Measurements from ENCODE around the gene INHBE.
"Not testable (repeated sequence)": the region's sequence is repeated elsewhere in the genome, so short reads cannot be mapped to it uniquely, and the experiment has no call there.

Gene INHBE

DNA sequence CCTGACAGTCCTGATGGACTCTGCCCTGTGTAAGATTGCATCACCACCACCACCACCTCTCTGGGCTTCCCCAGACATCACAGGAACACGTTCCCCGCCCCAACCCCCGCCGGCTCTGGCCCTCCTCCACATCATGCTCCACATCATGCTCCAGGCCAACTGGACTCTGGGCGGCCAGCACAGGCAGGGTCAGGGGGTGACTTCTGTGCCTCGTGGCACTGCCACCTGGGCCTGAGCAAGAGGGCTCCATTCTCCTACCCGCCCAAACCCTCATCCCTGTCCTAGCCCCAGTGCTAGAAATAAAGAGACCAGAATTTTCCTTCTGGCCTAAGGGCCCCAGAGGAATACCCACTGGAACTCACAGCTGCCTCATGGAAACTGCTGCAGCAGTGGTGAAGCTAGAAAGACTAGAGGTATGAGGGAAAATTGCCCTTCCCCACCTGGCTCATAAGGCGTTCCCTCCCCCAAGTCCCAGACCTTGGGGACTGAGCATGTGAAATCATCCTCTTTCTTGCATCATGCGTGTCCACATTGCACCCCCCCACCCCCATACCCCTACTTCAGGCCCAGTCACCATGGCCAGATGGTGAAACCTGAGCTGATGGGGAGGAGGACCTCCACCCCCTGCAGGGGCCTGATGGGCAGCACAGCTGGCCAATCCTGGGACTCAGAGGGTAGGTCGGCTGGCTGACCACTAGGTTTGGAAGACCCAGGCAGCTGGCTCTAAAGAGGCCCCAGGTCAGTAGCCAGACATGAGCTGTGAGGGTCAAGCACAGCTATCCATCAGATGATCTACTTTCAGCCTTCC lies at the start of gene INHBE:
Gene INHBE, plus strand, starts transcription at position 742 of the 808 bp plus-strand sequence. CDS start 230 bp downstream, outside the sequence.
- peak within 1 kb of the TSS; percentile 50 for H3K4me3 ChIP-seq (ENCODE audit: low read depth, low read length)

GRCh38 chr12:57410534-57410933 lies 44.6 kb upstream of the INHBE start:
- no peak overlapping the region for H3K4me3 ChIP-seq (ENCODE audit: low read depth, low read length)

DNA sequence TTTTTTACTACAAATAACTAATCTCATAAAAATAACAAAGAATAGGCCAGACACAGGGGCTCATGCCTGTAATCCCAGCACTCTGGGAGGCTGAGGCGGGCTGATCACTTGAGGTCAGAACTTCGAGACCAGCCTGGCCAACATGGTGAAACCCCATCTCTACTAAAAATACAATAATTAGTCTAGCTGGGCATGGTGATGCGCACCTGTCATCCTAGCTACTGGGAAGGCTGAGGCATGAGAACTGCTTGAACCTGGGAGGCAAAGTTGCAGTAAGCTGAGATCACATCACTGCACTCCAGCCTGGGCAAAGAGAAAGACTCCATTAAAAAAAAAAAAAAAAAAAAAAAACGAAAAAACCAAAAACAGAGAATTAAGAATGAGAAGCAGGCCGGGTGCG lies 40.9 kb upstream of the INHBE start:
- not testable (repeated sequence) for H3K4me3 ChIP-seq (ENCODE audit: low read depth, low read length)

GRCh38 chr12:57415088-57415487 lies 40.0 kb upstream of the INHBE start:
- no peak overlapping the region for H3K4me3 ChIP-seq (ENCODE audit: low read depth, low read length)

DNA sequence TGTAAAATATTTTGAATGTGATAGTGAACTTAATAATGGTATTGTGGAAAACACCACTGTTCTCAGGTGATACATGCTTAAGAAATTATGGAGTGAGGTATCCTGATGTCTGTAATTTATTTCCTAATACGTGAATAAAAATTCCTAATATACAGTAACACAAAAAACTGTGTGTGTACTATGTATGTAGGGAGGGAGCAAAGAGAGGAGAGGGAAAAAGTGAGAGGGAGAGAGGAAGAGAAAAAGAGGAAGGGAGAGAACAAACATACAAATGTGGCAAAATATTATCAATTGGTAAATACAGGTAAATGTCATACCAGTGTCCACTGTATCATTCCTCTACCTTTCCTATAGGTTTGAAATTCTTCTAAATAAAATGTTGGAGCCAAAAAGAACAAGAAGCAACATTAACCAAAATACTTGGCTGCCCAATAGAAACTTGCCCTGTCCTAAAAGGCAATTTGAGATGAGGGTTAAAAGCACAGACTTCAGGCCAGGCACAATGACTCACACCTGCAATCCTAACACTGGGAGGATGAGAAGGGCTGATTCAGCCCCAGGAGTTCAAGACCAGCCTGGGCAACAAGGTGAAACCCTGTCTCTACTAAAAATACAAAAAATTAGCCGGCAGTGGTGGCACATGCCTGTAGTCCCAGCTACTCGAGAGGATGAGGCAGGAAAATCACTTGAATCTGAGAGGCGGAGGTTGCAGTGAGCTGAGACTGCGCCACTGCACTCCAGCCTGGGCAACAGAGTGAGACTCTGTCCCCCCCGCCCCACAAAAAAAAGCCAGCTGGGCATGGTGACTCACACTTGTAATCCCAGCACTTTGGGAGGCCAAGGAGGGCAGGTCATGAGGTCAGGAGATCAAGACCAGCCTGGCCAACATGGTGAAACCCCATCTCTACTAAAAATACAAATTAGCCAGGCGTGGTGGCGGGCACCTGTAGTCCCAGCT lies 38.8 kb upstream of the INHBE start:
- no peak overlapping the region for H3K4me3 ChIP-seq (ENCODE audit: low read depth, low read length)

DNA sequence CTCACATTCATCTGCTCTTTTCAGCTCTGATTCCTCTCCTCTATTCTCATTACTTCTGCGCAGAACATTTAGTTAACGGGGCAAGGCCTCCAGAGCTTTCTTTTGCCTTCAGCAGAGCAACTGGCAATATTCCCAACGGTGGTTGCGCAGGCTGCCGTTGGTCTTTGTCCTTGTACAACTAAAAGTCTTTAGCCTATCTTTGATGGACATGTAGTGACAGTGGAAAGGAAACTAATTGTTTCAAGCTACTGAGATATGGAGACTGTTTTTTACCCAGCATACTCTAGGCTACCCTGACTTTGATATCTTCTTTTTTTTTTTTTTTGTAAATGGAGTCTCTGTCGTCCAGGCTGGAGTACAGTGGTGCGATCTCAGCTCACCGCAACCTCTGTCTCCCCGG lies 36.9 kb upstream of the INHBE start:
- H3K4me3 ChIP-seq (ENCODE audit: low read depth, low read length), result no peak overlapping the region

DNA sequence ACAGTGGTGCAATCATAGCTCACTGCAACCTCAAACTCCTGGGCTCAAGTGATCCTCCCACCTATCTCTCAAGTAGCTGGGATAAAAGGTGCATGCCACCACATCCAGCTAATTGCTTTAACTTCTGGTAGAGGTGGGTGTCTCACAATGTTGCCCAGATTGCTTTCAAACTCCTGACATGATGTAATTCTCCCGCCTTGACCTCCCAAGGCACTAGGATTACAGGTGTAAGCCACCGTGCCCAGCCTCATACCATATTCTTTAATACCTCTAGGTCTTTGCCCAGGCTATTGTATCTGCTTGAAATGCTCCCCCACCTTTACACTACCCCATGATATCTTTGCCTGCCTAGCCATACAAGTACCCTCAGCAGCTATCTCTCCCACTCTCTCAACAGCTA lies 35.6 kb upstream of the INHBE start:
- no peak overlapping the region for H3K4me3 ChIP-seq (ENCODE audit: low read depth, low read length)

DNA sequence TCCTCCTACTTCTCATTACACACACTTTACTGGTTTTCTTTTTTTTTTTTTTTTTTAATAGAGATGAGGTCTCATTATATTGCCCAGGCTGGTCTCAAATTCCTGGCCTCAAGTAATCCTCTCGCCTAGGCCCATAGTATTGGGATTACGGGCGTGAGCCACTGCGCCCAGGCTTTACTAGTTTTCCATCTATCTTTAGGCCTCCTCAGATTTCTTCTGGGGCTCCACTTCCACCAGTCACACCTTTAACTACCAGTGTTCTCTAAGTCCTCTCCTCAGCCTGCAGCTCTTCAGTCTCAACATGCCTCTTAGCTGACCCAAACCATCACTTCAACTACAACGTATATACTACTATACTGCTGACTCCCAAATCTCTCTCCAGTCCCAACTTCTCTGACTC lies 34.6 kb upstream of the INHBE start:
- H3K4me3 ChIP-seq (ENCODE audit: low read depth, low read length), result no peak overlapping the region

DNA sequence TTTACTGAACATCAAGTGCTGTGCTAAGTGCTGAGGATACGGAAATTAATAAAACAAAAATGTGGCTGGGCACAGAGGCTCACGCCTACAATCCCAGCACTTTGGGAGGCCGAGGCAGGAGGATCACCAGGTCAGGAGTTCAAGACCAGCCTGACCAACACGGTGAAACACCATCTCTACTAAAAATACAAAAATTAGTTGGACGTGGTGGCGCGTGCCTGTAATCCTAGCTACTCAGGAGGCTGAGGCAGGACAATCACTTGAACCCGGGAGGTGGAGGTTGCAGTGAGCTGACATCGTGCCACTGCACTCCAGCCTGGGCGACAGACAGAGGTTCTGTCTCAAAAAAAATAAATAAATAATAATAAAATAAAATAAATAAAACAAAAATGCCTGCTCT lies 28.2 kb upstream of the INHBE start:
- not testable (repeated sequence) for H3K4me3 ChIP-seq (ENCODE audit: low read depth, low read length)

DNA sequence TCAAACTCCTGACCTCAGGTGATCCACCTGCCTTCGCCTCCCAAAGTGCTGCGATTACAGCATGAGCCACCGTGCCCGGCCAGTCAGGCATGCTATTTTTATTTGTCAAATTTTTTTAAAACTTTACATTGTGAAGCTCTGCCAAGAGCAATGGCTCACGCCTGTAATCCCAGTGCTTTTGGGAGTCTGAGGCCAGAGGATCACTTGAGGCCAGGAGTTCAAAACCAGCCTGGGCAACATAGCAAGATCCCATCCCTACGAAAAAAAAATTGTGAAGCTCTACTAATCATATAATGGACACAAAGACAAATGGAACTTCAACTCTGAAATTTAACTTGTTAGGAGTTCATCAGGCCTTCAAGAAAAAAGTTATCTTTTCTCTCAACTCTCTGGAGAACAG lies 26.1 kb upstream of the INHBE start:
- H3K4me3 ChIP-seq (ENCODE audit: low read depth, low read length), result no peak overlapping the region

DNA sequence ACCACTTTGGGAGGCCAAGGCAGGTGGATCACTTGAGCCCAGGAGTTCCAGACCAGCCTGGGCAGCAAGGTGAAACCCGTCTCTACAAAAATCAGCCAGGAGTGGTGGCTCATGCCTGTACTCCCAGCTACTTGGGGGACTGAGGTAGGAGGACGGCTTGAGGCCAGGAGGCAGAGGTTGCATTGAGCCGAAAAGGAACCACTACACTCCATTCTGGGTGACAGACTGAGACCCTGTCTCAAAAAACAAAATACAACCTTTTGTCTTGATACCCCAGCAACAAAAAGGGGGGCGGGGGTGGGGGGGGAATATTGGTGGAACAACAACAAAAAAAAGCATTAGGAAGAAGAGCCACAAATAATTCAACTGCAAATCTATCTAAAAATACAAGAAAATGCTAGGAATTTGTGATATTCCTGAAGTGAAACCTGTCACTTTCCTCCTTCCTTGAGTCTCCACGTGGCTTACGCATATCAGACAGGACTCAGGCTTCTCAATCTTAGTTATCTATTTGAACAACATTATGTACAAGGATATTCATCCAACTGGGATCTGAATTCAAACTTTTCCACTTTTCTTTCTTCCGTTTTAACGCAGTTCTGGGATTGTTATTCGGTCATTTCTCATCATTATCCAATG lies 25.5 kb upstream of the INHBE start:
- peak overlapping the region; percentile 86 for H3K4me3 ChIP-seq (ENCODE audit: low read depth, low read length)

DNA sequence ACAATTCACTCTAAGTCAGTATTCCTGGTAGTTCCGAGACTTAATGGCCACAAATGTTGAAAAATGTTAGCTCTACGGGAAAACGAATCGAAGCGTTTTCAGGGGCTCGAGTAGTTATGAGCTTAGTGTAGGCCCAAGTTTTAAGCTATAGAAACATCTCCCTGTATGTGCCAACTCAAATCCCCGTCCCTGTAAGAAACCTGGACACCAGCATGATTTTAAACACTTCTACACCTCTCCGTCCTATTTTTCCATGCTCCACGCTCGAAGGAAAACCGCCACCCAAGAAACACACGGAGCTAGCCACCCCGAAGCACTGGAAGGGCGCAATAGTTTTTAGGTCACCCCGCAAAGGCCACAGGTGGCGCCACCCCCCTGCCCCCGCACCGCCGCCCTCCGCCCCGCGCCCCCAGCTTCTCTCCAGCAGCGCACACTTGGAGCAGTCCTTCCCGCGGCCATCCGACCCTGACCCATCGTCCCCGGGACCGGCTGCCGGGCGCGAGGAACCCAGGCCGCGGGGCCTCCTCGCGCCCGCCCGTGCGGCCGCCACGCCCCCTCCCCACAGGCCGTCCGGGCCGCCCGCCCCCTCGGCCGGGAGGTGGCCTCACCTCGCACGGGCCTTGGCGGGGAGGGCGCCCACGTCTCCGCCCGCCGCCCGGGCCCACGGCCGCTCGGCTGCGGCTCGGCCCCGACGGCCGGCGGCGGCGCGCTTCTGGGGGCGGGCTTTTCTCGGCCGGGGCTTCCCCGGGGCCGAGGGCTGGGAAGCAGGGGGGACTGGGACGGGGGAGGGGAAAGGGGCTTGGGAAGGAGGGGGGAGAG lies 24.8 kb upstream of the INHBE start:
- H3K4me3 ChIP-seq (ENCODE audit: low read depth, low read length), result peak overlapping the region; percentile 86

- H3K4me3 ChIP-seq (ENCODE audit: low read depth, low read length), result peak within 1 kb of the TSS; percentile 86
These were observed 24.1 kb upstream of the INHBE start, which contains the start of gene R3HDM2 for GRCh38 chr12:57430931-57431566. Gene R3HDM2, minus strand, starts transcription at chr12:57431043. Its CDS starts 120,615 bp downstream, at chr12:57310428.

GRCh38 chr12:57431654-57432188 lies 23.4 kb upstream of the INHBE start:
- H3K4me3 ChIP-seq (ENCODE audit: low read depth, low read length), result no peak overlapping the region

- H3K4me3 ChIP-seq (ENCODE audit: low read depth, low read length), result no peak overlapping the region
These were observed 21.7 kb upstream of the INHBE start for GRCh38 chr12:57433370-57433769.

GRCh38 chr12:57434517-57435223 lies 20.4 kb upstream of the INHBE start, which contains the start of gene INHBC:
Gene INHBC, plus strand, starts transcription at chr12:57434784. Its CDS starts 103 bp downstream, at chr12:57434887.
- H3K4me3 ChIP-seq (ENCODE audit: low read depth, low read length), result no peak within 1 kb of the TSS

DNA sequence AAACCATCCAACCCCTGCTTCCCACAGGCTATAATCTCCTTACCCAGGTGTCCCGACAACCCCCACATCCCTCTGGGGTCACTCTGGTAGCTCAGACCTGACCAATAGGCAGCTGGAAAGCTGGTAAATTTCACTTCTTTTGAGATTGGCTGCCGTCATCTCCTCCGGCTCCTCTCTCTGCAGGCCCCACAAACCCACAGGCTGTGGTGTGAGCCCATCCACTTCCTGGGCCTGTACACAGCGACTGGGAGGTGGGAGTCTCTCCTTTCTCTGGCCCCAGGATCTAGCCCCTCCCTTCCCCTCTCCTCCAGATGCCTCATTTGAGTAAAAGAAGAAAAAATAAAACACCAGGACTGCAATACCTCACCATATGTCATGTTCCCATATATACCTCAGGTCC lies 19.8 kb upstream of the INHBE start:
- H3K4me3 ChIP-seq (ENCODE audit: low read depth, low read length), result no peak overlapping the region

- H3K4me3 ChIP-seq (ENCODE audit: low read depth, low read length), result no peak overlapping the region
These were observed 16.7 kb upstream of the INHBE start for GRCh38 chr12:57438400-57438799.

DNA sequence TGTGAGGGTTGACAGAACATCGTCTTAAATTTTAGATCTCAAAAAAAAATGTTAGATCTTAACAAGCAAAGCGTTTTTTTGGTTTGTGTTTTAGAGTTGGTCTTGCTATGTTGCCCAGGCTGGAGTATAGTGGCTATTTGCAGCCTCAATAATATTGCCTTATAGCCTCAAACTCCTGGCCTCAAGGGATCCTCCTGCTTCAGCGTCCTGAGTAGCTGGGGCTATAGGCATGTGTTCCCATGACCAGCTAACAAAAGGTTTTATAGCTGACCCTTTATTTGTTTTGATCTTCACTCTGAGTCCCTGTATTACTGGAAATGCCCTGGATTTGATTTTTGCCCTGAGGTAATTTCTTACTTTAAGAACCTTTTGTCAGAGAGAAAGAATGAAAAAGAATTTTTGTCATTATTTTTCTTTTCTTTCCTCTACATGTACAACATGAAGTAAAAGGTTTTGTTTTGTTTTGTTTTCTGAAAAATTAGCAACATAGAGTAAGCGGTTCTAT lies 15.3 kb upstream of the INHBE start:
- H3K4me3 ChIP-seq (ENCODE audit: low read depth, low read length), result no peak overlapping the region

All from iPS-11a (cell line).